ENCODE measurements around the gene DEFB131B. TPM values are rescaled to one million over a fixed set of nuclear protein-coding genes. Genes with fewer than 3 reads are reported as not detected.
A peak's percentile ranks its signal among the peaks of the same experiment; 100 is the strongest.

DEFB131B gene
- total and polyA plus RNA-seq, 9 of the 15 experiments (the other 6 are each of a cell fraction or from before 2014, with no cell fraction given) = not detected

GRCh38 chr11:71928737-71929443 lies 50.6 kb downstream of the DEFB131B start, which contains the start of gene RNF121 (continued):
- TF ChIP-seq ETV6 (IDR thresholded peaks at IDR 0.05; ENCODE audit: borderline replicate concordance in 1 of 2, low read depth in 2 of 2, low read length in 1 of 2) = no peak
- no peak for TF ChIP-seq ETV6 (CRISPR knock-in tag; IDR thresholded peaks at IDR 0.05; ENCODE audit: borderline replicate concordance)
- no peak for TF ChIP-seq BRD9 (IDR thresholded peaks at IDR 0.05; ENCODE audit: low read depth, partially characterized antibody)
- no peak for TF ChIP-seq MTF1 (CRISPR knock-in tag; IDR thresholded peaks at IDR 0.05; ENCODE audit: borderline replicate concordance)
- TF ChIP-seq ZNF197 (CRISPR knock-in tag; IDR thresholded peaks at IDR 0.05; ENCODE audit: low read depth) = no peak
- no peak for TF ChIP-seq ZNF175 (CRISPR knock-in tag; IDR thresholded peaks at IDR 0.05; ENCODE audit: low read depth)
- TF ChIP-seq ZNF165 (CRISPR knock-in tag; IDR thresholded peaks at IDR 0.05; ENCODE audit: borderline replicate concordance) = no peak
- no peak for TF ChIP-seq KHSRP (IDR thresholded peaks at IDR 0.05)
- no peak for TF ChIP-seq THRA (IDR thresholded peaks at IDR 0.05)
- no peak for TF ChIP-seq RFX7 (CRISPR knock-in tag; IDR thresholded peaks at IDR 0.05)
- no peak for TF ChIP-seq RFX5 (IDR thresholded peaks at IDR 0.05; ENCODE audit: low read depth, low read length)
- no peak for TF ChIP-seq HOMEZ (CRISPR knock-in tag; IDR thresholded peaks at IDR 0.05)
- TF ChIP-seq TGIF2 (CRISPR knock-in tag; IDR thresholded peaks at IDR 0.05) = no peak
- TF ChIP-seq ZNF57 (CRISPR knock-in tag; IDR thresholded peaks at IDR 0.05) = no peak
- no peak for TF ChIP-seq SREBF2 (CRISPR knock-in tag; IDR thresholded peaks at IDR 0.05)
- peak; percentile 89; the same call in 1 of the 2 replicates for TF ChIP-seq PHF8 (IDR thresholded peaks at IDR 0.05; ENCODE audit: borderline replicate concordance, low read length)
- no peak for TF ChIP-seq MAFG (tag; conservative IDR thresholded peaks at IDR 0.05)
- TF ChIP-seq PREB (CRISPR knock-in tag; IDR thresholded peaks at IDR 0.05) = no peak
- TF ChIP-seq, protein P1, sequence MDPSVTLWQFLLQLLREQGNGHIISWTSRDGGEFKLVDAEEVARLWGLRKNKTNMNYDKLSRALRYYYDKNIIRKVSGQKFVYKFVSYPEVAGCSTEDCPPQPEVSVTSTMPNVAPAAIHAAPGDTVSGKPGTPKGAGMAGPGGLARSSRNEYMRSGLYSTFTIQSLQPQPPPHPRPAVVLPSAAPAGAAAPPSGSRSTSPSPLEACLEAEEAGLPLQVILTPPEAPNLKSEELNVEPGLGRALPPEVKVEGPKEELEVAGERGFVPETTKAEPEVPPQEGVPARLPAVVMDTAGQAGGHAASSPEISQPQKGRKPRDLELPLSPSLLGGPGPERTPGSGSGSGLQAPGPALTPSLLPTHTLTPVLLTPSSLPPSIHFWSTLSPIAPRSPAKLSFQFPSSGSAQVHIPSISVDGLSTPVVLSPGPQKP (CRISPR knock-in tag; IDR thresholded peaks at IDR 0.05) = no peak
- TF ChIP-seq, protein P2, sequence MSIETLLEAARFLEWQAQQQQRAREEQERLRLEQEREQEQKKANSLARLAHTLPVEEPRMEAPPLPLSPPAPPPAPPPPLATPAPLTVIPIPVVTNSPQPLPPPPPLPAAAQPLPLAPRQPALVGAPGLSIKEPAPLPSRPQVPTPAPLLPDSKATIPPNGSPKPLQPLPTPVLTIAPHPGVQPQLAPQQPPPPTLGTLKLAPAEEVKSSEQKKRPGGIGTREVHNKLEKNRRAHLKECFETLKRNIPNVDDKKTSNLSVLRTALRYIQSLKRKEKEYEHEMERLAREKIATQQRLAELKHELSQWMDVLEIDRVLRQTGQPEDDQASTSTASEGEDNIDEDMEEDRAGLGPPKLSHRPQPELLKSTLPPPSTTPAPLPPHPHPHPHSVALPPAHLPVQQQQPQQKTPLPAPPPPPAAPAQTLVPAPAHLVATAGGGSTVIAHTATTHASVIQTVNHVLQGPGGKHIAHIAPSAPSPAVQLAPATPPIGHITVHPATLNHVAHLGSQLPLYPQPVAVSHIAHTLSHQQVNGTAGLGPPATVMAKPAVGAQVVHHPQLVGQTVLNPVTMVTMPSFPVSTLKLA (conservative IDR thresholded peaks at IDR 0.05) = peak; percentile 95 to 96
- peak; percentile 85 to 92 for TF ChIP-seq FOXK2 (conservative IDR thresholded peaks at IDR 0.05 in 1 of 2, IDR thresholded peaks at IDR 0.05 in 1 of 2; ENCODE audit: low read depth in 2 of 2)
- TF ChIP-seq CHD1 (IDR thresholded peaks at IDR 0.05; ENCODE audit: low read length) = no peak

All from K562 (cell line).